ENCODE measurements around the gene DNASE1L1.
A peak's percentile ranks its signal among the peaks of the same experiment; 100 is the strongest.

DNASE1L1 gene

DNA sequence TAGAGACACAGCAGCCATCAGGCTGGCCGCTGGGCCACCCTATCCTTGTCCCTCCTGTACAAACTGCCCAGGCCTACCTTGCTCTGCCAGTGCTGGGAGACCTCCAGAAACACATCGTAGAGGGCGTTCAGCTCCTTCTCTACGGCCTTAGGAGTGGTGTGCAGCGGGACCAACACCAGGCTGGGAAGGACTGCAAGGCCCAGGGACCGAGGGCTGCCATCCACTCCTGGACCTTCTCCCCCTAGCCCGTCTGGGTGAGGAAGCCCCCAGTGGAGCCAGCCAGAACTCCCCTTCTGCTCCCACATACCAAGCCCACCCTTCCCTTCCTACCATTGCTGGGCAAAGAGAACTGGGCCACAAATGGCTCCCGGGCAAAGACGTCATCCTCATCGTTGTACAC is 5.9 kb downstream of the DNASE1L1 start:
- H3K4me2 ChIP-seq (ENCODE audit: low read depth, low read length) = no peak overlapping the region
- H3K79me2 ChIP-seq (ENCODE audit: low read length) = peaks cover 18% of the 10 kb centered on the region
- H3F3A ChIP-seq (ENCODE audit: insufficient read depth, low read length) = peaks cover 38% of the 10 kb centered on the region
- TF ChIP-seq CTCF (IDR thresholded peaks at IDR 0.05; ENCODE audit: low read length) = no peak
- no peak for TF ChIP-seq EZH2phosphoT487 (IDR thresholded peaks at IDR 0.05; ENCODE audit: low read length)
- TF ChIP-seq EZH2 (optimal IDR thresholded peaks at IDR 0.05; ENCODE audit: low read depth, low read length) = no peak
- H3K4me3 ChIP-seq (ENCODE audit: low read length) = no peak overlapping the region
- H3K27ac ChIP-seq (ENCODE audit: low read length) = no peak overlapping the region
- H4K20me1 ChIP-seq (ENCODE audit: insufficient read depth, low read length) = 0 out of 2 replicates have a peak, but pooled peaks cover 9% of the 10 kb centered on the region
- H2AFZ ChIP-seq (ENCODE audit: low read length) = no peak overlapping the region
- no peak for DNase-seq
- H3K36me3 ChIP-seq (replicated peaks; ENCODE audit: insufficient read depth, low read length) = peaks cover 9% of the 10 kb centered on the region; the same call in 1 of the 2 replicates
- H3K9me3 ChIP-seq (replicated peaks; ENCODE audit: insufficient read depth, low read length) = no peaks in the 10 kb centered on the region
- no peaks in the 10 kb centered on the region for H3K4me1 ChIP-seq (ENCODE audit: low read length)
- no peaks in the 10 kb centered on the region for H3K9me2 ChIP-seq (replicated peaks; ENCODE audit: insufficient read depth, low read length)
- no peak overlapping the region for H3K9ac ChIP-seq (ENCODE audit: low read length)
- no peaks in the 10 kb centered on the region for H3K27me3 ChIP-seq (replicated peaks; ENCODE audit: insufficient read depth, low read length)

DNA sequence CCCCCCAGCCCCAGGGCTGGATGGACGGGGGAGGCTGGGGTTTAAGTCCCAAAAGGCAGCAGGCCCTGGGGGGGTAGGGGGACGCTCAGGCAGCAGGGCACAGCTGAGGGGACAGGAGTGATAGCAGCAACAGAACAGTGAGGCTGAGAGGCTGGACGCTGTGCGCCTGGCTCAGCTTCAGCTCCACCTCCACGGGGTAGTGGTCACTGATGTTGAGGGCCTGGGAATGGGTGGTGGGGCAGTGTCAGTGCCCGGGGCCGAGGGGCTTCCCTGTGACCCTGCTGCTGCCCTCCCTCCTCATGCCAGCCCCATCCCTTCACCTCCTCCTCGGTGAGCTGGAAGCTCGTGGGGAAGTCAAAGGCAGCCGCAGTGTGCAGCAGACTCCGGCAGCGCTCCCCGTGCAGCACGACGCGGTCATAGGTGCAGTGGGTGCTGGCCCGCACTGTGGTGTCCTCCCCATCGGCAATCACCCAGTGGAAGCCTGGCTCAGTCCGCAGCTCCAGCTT is 6.4 kb downstream of the DNASE1L1 start:
- no peak overlapping the region for H3K9ac ChIP-seq (ENCODE audit: low read length)
- peaks cover 9% of the 10 kb centered on the region; the same call in 1 of the 2 replicates for H3K36me3 ChIP-seq (replicated peaks; ENCODE audit: insufficient read depth, low read length)
- no peak for DNase-seq
- no peak overlapping the region; the same call in 1 of the 2 replicates for H3K27ac ChIP-seq (ENCODE audit: low read length)
- no peak for TF ChIP-seq EZH2 (optimal IDR thresholded peaks at IDR 0.05; ENCODE audit: low read depth, low read length)
- TF ChIP-seq CTCF (IDR thresholded peaks at IDR 0.05; ENCODE audit: low read length) = no peak
- TF ChIP-seq EZH2phosphoT487 (IDR thresholded peaks at IDR 0.05; ENCODE audit: low read length) = no peak
- H3K9me3 ChIP-seq (replicated peaks; ENCODE audit: insufficient read depth, low read length) = no peaks in the 10 kb centered on the region
- H2AFZ ChIP-seq (ENCODE audit: low read length) = no peak overlapping the region
- no peak overlapping the region for H3K4me2 ChIP-seq (ENCODE audit: low read depth, low read length)
- no peak overlapping the region for H3K4me3 ChIP-seq (ENCODE audit: low read length)
- peaks cover 38% of the 10 kb centered on the region for H3F3A ChIP-seq (ENCODE audit: insufficient read depth, low read length)
- H3K27me3 ChIP-seq (replicated peaks; ENCODE audit: insufficient read depth, low read length) = no peaks in the 10 kb centered on the region
- H3K4me1 ChIP-seq (ENCODE audit: low read length) = no peaks in the 10 kb centered on the region
- H4K20me1 ChIP-seq (ENCODE audit: insufficient read depth, low read length) = 0 out of 2 replicates have a peak, but pooled peaks cover 9% of the 10 kb centered on the region
- peaks cover 18% of the 10 kb centered on the region for H3K79me2 ChIP-seq (ENCODE audit: low read length)
- no peaks in the 10 kb centered on the region for H3K9me2 ChIP-seq (replicated peaks; ENCODE audit: insufficient read depth, low read length)

DNA sequence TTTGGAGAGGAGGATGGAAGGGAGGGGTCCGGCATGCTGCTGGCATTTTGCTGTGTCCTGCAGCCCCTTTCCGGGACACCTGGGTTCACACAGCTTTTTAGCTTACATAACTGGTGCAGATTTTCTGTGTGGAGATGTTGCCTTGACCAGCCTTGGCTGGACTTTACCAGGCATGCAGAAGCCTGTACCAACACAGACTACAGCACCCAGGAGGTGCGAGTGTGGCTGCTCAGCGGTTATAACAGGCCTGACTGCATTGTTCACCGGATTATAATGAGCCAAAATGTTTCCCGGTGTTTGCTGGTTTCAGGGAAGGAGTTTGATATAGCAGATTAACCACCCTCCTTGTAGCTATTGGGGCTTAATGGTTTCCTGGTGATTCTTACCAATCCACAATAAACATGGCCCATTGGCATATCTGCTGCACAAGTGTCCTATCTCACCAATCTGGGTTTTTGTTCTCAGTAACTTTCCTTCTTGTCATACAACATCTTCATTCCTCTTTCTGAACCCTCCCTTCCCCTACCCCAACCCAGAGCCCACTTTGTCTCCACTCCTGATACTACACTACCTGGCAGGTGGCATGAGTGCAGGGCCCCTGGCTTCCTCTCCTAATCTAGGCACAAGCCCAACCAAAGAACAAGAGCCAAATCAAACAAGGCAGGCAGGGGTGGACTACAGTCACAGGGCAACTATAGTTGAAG is 7.0 kb downstream of the DNASE1L1 start:
- Histone ChIP-seq H3K4me1 (ENCODE audit: low read length) (no peaks in the 10 kb centered on the region), H2AFZ (ENCODE audit: low read length) (no peak overlapping the region), H3K27ac (ENCODE audit: low read length) (peak overlapping the region; percentile 13; the same call in 1 of the 2 replicates), H3K4me3 (ENCODE audit: low read length) (no peak overlapping the region), H3K27me3 (replicated peaks; ENCODE audit: insufficient read depth, low read length) (no peaks in the 10 kb centered on the region), H3K36me3 (replicated peaks; ENCODE audit: insufficient read depth, low read length) (peaks cover 9% of the 10 kb centered on the region; the same call in 1 of the 2 replicates), H3K9me2 (replicated peaks; ENCODE audit: insufficient read depth, low read length) (no peaks in the 10 kb centered on the region), H3K4me2 (ENCODE audit: low read depth, low read length) (no peak overlapping the region), H3F3A (ENCODE audit: insufficient read depth, low read length) (peaks cover 38% of the 10 kb centered on the region), H3K9ac (ENCODE audit: low read length) (no peak overlapping the region), H3K79me2 (ENCODE audit: low read length) (peaks cover 18% of the 10 kb centered on the region), H4K20me1 (ENCODE audit: insufficient read depth, low read length) (0 out of 2 replicates have a peak, but pooled peaks cover 9% of the 10 kb centered on the region), H3K9me3 (replicated peaks; ENCODE audit: insufficient read depth, low read length) (no peaks in the 10 kb centered on the region)
- no peak for TF ChIP-seq EZH2phosphoT487 (IDR thresholded peaks at IDR 0.05; ENCODE audit: low read length)
- no peak for TF ChIP-seq EZH2 (optimal IDR thresholded peaks at IDR 0.05; ENCODE audit: low read depth, low read length)
- TF ChIP-seq CTCF (IDR thresholded peaks at IDR 0.05; ENCODE audit: low read length) = no peak
- no peak for DNase-seq

Data from MM.1S (cell line).